Activated CD8-positive, alpha-beta memory T cell treated with anti-CD3 and anti-CD28 coated beads, Interleukin-2, amount 50 U/mL, for 24 hours (primary cell): ENCODE results near the gene INTS6.

Source experiments
- DNase-seq: peaks from one replicate; pipeline ENCODE4 v3.0.0-alpha.2; 2020; ENCODE audit errors: extremely low read depth

Gene INTS6

GRCh38 chr13:51318876-51319275 is 134.0 kb downstream of the INTS6 start:
- no peak for DNase-seq

- DNase-seq: no peak
Measured at GRCh38 chr13:51318015-51318414, 134.8 kb downstream of the INTS6 start.

- no peak for DNase-seq
Measured at GRCh38 chr13:51317262-51317661, 135.6 kb downstream of the INTS6 start.

GRCh38 chr13:51313619-51314018 is 139.2 kb downstream of the INTS6 start:
- DNase-seq: no peak

- no peak for DNase-seq
Measured at GRCh38 chr13:51311957-51312520, 140.8 kb downstream of the INTS6 start.
